Transverse colon (tissue), 4 donors: ENCODE results near the gene OR6X1.

Experiments
- CTCF ChIP-seq, 5 experiments: fragments of 200-600 bp in 3 of 5; fragments of 450-650 bp in 2 of 5; sonication (generic) in 3 of 5; IDR thresholded peaks; 1 replicate in 2 of 5; 2 replicates in 3 of 5; pipeline ENCODE4 v1.5.1; 2016 to 2017; ENCODE audit warnings: antibody characterized with exemption in 5 of 5, inconsistent platforms in 3 of 5, mild to moderate bottlenecking in 2 of 5, moderate library complexity in 1 of 5
- EP300 ChIP-seq: sonication (generic); formaldehyde crosslinking; IDR thresholded peaks from one replicate; pipeline ENCODE4 v1.6.1; 2017; ENCODE audit warnings: antibody characterized with exemption, low read depth
- POLR2A ChIP-seq: fragments of 450-650 bp; IDR thresholded peaks from one replicate; pipeline ENCODE4 v1.6.1; 2016; ENCODE audit warnings: antibody characterized with exemption, mild to moderate bottlenecking, moderate library complexity
- POLR2AphosphoS5 ChIP-seq, 3 donors: sonication (generic); formaldehyde crosslinking; IDR thresholded peaks; one replicate each; pipeline ENCODE4 v1.6.1; 2016; ENCODE audit warnings: antibody characterized with exemption in 3 of 3

- TF ChIP-seq CTCF (IDR thresholded peaks at IDR 0.05) (no peak), POLR2A (no peak), POLR2AphosphoS5 (IDR thresholded peaks at IDR 0.05) (no peak), EP300 (no peak)
Observed at GRCh38 chr11:123725995-123726655, 28.2 kb downstream of the OR6X1 start.
